OCI-LY1 (cell line): ENCODE results near the gene SIK3.

Source experiments
- EZH2 ChIP-seq: fragments of 200-600 bp; sonication (generic), shearing (Covaris generic); IDR thresholded peaks from 2 replicates; pipeline ENCODE4 v1.8.0; 2017; ENCODE audit warnings: borderline replicate concordance, mixed run types, mild to moderate bottlenecking, antibody characterized with exemption, low read length, moderate library complexity, mixed read lengths
- TF ChIP-seq, protein P1 (sequence below): fragments of 200-600 bp; sonication (generic), shearing (Covaris generic); IDR thresholded peaks from 2 replicates; pipeline ENCODE4 v1.5.1; 2017; ENCODE audit warnings: mild to moderate bottlenecking, antibody characterized with exemption, low read length, moderate library complexity, mixed read lengths

DNA sequence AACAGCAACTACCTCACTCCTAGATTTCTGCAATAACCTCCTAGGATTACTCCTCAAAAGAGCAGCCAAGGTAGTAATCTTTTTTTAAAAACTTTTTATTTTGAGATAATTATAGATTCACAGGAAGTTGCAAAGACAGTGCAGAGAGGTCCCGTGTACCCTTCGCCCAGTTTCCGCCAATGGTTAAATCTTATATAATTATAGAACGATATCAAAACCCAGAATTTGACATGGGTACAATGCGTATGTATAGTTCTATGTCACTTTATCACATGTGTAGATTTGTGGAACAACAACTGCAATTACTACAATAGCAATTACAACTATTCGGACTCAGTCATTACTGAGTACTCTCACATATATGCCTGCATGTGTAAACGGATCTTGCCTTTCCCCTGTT, 166.0 kb downstream of the SIK3 start:
- TF ChIP-seq, protein P1, sequence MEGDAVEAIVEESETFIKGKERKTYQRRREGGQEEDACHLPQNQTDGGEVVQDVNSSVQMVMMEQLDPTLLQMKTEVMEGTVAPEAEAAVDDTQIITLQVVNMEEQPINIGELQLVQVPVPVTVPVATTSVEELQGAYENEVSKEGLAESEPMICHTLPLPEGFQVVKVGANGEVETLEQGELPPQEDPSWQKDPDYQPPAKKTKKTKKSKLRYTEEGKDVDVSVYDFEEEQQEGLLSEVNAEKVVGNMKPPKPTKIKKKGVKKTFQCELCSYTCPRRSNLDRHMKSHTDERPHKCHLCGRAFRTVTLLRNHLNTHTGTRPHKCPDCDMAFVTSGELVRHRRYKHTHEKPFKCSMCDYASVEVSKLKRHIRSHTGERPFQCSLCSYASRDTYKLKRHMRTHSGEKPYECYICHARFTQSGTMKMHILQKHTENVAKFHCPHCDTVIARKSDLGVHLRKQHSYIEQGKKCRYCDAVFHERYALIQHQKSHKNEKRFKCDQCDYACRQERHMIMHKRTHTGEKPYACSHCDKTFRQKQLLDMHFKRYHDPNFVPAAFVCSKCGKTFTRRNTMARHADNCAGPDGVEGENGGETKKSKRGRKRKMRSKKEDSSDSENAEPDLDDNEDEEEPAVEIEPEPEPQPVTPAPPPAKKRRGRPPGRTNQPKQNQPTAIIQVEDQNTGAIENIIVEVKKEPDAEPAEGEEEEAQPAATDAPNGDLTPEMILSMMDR, result no peak
- no peak for TF ChIP-seq EZH2
